Loucy (cell line): ENCODE data around the gene MTHFD1.

ENCODE experiments used
- EZH2phosphoT487 ChIP-seq: fragments of 200-600 bp; IDR thresholded peaks from 2 replicates; pipeline ENCODE4 v1.6.1; 2018; ENCODE audit warnings: antibody characterized with exemption, mild to moderate bottlenecking, moderate library complexity, borderline replicate concordance
- TF ChIP-seq, protein P1 (sequence below): fragments of 200-600 bp; sonication (generic); conservative IDR thresholded peaks from 2 replicates; pipeline ENCODE4 v1.5.1; 2014; ENCODE audit warnings: mild to moderate bottlenecking, antibody characterized with exemption, low read length

DNA sequence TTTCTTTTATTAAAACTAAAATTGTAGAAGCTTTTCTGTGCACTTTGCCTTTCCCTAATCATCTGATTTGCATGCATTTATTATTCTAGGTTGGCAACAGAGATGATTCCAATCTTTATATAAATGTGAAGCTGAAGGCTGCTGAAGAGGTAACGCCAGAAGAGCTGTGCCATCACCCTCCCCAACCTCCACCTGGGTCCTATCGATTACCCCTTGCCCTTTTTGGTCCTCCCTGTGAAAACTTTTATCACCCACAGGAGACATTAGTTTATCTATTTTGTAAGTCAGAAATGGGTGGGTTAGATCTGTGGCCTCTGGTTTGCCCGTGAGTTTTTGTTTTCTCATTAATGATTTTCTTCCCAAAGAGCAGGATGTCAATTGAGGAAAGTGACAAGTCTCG is 22.8 kb downstream of the MTHFD1 start:
- TF ChIP-seq EZH2phosphoT487 = no peak
- TF ChIP-seq, protein P1, sequence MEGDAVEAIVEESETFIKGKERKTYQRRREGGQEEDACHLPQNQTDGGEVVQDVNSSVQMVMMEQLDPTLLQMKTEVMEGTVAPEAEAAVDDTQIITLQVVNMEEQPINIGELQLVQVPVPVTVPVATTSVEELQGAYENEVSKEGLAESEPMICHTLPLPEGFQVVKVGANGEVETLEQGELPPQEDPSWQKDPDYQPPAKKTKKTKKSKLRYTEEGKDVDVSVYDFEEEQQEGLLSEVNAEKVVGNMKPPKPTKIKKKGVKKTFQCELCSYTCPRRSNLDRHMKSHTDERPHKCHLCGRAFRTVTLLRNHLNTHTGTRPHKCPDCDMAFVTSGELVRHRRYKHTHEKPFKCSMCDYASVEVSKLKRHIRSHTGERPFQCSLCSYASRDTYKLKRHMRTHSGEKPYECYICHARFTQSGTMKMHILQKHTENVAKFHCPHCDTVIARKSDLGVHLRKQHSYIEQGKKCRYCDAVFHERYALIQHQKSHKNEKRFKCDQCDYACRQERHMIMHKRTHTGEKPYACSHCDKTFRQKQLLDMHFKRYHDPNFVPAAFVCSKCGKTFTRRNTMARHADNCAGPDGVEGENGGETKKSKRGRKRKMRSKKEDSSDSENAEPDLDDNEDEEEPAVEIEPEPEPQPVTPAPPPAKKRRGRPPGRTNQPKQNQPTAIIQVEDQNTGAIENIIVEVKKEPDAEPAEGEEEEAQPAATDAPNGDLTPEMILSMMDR = no peak
